HUDEP-2 (cell line): Measurements from ENCODE around the gene TGFBR3L.
"Not testable (repeated sequence)": the region's sequence is repeated elsewhere in the genome, so short reads cannot be mapped to it uniquely, and the experiment has no call there.

Source experiments
- DNase-seq, 76 experiments: peaks; one replicate each; lab custom pipeline; 2025; ENCODE audit not compliant: unreplicated experiment in 76 of 76; lab: John Stamatoyannopoulos, UW

Gene TGFBR3L

DNA sequence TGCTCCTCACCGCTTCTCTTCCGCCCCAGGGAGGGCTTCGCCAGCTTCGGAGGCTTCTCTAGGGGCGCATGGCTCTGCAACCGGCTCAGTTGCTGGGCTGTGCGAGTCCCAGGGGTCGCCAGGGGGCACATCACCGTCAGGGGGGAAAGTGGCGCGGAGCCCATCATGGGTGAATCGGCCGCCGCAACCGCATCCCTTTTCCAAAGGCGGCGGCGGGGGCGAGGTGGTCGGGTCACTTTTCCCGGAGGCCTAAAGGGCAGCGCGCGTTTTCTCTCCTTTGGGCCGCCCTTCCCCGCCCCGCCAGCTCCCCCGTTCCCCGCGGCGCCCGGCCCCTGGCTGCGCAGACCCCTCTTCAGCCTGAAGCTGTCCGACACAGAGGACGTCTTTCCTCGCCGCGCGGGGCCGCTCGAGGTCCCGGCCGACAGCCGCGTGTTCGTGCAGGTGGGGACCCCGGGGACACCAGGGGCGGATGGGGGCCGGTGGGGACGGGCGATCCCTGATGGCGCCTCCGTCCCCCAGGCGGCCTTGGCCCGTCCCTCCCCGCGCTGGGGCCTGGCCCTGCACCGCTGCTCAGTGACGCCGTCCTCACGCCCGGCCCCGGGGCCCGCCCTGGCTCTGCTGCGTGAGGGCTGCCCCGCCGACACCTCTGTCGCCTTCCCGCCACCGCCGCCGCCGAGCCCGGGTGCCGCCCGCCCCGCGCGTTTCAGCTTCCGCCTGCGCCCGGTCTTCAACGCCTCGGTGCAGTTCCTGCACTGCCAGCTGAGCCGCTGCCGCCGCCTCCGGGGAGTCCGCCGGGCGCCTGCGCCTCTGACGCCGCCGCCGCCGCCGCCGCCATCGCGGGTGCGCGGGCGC is 1.7 kb downstream of the TGFBR3L start:
- DNase-seq, result peak in 59 of 76 experiments; percentile 25 to 97 (median 60)

DNA sequence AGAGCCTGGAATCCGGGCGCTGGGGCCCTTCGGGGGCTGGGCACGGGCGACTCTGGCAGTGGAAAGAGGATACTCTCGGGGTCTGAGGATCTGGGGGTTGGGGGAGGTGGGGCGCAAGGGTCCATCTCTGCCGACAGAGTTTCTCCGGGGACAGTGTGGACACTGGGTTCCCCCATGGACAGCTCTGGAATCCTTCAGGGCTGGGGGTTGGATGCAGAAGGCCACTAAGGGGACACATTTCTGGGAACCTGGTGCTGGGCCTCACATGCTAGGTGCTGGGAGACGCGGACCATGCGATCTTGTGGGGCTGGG is 2.3 kb downstream of the TGFBR3L start:
- DNase-seq, result peak in 8 of 76 experiments; percentile 54 to 97 (median 63)

DNA sequence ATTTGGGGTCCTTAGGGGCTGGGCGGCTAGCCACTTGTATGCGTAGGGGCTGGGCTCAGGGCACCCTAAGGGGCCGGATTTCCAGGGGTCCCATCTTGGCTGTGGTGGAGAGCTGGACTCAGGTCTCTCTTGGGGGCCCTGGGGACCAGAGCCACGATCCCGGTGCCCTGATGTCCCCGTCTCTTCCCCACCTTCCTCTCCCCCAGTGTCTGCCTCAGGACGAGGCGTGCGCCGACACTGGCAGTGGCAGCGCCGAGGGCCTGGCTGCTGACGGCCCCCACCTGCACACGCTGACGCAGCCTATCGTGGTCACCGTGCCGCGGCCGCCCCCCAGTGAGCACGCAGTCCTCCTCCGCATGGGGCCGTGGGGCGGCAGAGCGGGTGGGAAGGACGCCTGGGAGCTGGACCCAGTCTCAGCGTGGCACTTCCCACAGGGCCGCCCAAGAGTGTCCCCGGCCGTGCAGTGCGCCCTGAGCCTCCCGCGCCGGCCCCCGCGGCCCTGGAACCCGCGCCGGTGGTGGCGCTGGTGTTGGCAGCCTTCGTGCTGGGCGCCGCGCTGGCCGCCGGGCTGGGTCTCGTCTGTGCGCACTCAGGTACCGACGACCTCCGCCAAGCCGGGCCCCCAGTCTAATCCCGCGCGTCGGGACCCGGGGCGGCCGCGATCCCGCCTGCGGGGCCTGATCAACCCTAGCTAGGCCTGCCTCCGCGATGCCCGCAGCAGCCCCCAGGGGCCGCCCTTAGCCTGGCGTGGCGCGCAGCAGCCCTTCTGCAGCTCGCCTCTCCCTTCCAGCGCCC is 2.8 kb downstream of the TGFBR3L start:
- peak in 69 of 76 experiments; percentile 34 to 93 (median 77) for DNase-seq

DNA sequence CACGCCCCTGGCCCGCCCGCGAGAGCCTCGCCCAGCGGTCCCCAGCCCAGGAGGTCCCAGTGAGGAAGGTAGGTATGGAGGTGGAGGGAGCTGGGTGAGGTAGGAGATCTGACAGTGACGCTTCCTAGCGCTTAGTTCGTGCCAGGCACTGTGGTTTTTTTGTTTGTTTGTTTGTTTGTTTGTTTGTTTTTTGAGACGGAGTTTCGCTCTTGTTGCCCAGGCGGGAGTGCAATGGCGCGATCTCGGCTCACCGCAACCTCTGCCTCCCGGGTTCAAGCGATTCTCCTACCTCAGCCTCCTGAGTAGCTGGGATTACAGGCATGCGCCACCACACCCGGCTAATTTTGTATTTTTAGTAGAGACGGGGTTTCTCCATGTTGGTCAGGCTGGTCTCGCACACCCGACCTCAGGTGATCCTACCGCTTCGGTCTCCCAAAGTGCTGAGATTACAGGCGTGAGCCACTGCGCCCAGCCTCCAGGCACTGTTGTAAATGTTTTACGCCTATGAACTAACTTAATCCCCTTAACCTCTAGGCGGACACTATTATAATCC is 3.5 kb downstream of the TGFBR3L start:
- DNase-seq, result not testable (repeated sequence)

DNA sequence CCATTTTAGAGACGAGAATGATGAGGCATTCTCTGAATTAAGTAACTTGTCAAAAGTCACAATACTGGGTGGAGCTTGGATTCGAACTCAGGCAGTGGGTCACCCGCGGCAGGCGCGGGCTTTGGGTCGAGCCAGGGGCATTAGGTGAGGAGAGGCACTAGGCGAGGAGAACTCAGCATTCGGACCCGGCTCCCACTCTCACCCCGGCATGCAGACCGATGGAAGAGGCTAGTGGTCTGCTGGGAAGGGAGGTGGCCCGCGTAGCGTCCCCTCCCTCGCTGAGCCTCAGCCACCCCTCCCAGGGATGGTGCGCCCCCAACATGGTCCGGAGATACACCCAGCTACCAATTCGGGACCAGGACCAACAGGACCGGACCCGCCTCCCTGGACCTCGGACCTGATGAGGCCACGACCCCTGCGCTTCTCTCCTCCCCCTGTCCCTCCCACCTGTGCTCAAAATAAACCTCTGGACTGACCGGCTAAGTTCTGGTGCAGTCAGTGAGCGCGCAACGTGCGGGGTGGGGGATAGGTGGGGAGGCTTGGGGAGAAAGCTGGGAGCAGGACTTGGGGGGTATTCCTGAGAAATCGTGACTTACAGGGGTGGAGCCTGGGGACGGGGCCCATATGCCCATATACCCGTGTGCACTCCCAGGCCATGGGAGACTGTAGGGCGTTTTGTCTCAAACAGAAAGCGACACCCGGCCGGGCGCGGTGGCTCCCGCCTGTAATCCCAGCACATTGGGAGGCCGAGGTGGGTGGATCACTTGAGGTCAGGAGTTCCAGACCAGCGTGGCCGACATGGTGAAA is 4.2 kb downstream of the TGFBR3L start:
- peak in 1 of 76 experiments; percentile 19 for DNase-seq

DNA sequence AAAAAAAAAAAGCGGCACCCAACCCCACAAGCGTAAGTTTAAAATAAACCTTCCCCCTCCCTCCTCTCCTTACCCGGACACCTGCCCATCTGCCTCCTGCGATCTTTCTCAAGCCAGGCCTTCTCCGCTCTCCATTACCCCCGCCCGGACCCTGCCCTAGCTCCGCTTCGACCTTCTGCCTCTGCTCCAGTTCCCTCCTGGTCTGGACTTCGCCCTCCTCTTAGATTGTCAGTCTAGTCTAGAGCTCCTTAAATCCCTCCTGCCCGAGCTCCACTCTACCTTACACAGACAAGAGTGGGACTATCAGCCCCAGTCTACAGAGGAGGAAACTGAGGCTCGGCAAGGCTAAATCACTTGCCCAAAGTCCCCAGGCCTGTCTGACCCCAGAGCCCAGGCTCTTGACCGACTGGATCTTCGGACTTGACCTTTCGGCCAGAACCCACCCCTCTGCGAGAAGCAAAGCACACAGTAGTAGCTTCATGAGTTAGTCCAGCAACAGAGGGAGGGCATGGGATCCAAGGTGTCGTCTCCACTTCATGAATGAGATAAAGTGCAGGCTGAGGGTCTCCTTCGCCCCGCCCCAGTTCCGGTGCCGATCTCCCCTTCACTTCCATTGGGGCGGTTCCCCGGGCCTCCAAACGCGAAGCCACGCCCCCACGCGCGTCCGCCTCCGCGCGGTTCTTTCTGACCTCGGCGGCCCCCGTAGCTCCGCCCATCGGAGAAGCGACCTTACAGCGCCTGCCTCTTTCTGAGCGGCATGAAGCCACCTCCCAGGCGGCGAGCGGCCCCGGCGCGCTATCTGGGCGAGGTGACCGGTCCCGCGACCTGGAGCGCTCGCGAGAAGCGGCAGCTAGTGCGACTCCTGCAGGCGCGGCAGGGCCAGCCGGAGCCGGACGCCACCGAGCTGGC is 5.2 kb downstream of the TGFBR3L start, which contains the start of gene SNAPC2:
TSS of gene SNAPC2 (plus strand) at position 729 of the 909 bp plus-strand sequence. CDS start at position 758, 29 bp downstream.
- peak; percentile 69 to 100 (median 98) for DNase-seq

DNA sequence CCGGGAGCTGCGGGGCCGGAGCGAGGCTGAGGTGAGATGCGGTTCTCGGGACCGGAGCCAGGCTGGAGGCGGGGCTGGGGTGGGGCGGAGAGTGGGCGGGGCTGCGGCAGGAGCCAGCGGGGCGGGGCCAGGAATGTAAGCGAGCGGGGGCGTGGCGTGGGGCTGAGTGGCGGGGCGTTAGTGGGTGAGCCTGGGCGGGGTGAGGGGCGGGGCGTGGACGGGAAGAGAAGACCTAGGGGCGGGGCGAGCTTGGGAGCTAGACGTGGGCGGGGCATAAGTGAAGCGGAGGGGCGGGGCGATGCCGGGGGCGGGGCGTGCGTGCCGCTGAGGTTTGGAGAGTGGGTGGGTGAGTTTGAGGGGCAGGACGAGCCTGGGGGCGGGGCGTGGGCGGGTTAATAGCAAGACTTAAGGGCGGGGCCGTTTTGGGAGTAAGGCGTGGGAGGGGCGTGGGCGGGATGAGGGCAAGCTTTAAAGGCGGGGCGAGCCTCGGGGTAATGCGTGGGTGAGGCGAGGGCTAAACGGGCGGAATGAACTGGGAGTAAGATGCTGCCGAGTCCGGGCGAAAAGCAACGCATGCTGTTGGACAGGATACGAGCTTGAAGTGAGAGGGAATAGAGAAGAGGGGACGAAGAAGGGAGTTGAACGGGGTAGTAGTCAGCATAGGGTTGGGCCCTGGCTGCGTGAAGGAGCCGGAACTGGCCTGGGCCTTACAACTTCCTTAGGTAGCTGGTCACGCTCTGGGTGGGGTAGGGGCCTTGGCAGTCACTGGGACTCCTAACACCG is 6.1 kb downstream of the TGFBR3L start:
- DNase-seq, result peak; percentile 66 to 100 (median 100)

DNA sequence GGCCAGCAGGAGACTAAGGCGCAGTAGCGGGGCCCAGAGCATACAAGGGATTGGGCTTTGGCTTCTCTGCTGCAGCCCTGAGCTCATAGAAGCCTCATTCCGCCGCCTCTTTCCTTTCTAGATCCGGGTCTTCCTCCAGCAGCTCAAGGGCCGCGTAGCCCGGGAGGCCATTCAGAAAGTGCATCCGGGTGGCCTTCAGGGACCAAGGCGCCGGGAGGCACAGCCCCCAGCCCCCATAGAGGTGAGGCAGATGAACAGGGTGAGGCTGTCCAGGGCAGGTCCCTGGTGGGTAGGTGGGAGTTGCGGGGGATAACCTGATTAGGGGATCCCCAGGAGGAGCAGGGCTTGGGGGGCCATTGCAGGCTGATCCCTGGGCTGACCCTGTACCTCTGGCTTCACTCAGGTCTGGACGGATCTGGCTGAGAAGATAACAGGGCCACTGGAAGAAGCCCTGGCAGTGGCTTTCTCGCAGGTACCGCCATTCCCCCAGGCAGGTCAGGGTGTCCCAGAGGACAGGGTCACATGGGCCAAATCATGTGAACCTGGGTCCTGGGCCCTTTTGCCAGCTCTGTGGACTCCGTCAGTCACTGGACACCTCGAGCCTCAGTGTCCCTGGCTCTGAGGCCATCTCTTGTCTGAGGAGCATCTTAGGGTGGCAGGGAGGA is 6.8 kb downstream of the TGFBR3L start:
- peak in 2 of 76 experiments; percentile 15 to 59 for DNase-seq

DNA sequence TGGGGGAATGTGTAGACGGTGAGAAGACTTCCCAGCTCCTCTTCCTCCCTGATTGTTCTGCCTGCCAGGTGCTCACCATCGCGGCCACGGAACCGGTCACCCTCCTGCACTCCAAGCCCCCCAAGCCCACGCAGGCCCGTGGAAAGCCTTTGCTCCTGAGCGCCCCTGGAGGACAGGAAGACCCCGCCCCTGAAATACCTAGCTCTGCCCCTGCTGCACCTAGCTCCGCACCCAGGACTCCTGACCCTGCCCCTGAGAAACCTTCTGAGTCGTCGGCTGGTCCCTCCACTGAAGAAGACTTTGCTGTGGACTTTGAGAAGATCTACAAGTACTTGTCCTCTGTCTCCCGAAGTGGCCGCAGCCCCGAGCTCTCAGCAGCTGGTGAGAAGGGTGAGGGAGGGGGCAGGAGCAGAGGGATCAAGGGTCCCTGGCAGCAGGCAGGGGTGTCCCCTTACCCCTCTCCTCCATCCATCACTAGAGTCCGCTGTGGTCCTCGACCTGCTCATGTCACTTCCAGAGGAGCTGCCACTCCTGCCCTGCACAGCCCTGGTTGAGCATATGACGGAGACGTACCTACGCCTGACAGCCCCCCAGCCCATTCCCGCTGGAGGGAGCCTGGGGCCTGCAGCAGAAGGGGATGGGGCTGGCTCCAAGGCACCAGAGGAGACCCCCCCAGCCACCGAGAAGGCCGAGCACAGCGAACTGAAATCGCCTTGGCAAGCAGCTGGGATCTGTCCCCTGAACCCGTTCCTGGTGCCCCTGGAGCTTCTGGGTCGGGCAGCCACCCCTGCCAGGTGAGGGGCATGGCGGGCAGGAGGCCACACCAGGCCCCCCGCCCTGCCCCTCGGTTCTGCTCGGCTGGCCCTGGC is 7.6 kb downstream of the TGFBR3L start:
- no peak for DNase-seq

DNA sequence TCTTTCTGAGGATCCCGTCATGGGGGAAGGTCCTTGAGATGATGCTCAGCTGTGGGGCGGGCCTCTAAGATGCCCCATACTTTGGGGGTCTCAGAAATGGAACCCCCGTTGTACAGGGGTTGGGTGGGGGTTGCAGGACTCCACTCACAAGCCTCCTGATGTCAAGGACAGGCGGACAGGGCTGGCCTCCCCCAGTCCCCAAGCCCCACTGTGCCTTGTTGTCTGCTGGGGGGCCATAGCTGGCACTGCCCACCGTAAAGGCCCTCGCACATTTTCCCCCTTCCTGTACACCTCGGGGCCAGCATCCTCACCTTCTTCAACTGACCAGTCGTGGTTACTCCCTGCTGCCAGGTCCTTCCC is 8.2 kb downstream of the TGFBR3L start:
- no peak for DNase-seq

DNA sequence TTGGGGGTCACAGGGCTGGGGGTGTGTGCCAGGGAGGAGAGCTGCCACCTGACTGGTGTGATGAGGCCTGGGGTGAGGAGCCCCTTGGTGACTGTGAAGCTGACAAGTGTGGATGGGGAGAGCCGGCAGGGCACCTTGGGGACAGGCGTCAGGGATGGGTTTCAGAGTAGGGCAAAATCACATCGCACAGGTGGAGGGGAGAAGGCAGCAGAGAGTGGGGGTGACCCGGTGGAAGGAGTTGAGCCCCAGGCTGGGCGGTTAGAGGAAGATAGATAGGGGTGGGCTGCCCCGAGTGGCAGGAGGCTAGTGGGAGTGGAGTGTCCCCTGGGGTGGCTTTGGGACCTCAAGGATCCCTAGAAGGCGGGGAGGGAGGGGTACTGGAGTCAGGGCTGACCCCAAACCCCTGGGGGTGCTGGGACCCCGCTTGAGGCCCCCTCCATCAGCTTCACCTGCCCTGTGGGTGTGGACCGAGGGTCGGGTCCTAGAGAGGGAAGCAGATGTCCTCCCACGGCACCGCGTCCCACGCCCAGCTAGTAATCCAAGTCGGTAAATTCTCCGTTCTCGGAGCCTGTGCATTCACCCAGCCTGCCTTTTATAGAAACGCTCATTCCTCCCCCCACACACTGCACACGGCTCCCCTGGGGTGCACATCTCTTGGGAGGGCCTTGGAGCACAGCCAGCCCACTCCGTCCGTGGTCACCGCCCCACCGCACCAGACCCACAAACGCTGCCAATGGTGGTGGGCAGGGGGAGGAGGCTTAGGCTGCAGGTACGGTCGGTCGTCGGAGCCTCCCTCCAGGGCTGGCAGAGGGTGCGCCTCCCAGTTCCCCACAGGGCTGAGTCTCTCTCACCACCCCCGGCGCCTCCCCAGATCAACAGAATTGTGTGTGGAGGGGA is 8.9 kb downstream of the TGFBR3L start:
- peak in 7 of 76 experiments; percentile 18 to 62 (median 35) for DNase-seq

DNA sequence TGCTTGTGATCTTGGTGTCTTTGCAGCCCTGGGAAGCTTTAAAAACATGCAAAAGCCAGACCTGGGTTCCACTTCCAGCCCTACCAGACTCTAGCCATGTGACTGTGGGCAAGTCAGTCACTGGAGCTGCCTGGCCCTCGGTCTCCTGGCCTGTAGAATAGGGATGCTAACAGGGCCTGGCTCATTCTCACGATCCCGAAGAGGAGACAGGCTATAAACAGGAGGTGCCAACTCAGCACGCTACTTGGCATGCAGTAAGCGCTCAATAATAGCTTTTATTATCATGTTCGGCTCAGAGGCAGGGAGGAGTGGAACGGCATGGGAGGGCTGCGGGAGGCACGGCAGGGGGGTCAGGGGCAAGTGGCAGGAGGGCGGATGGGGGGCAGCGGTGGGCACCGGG is 9.6 kb downstream of the TGFBR3L start:
- peak in 1 of 76 experiments; percentile 40 for DNase-seq

DNA sequence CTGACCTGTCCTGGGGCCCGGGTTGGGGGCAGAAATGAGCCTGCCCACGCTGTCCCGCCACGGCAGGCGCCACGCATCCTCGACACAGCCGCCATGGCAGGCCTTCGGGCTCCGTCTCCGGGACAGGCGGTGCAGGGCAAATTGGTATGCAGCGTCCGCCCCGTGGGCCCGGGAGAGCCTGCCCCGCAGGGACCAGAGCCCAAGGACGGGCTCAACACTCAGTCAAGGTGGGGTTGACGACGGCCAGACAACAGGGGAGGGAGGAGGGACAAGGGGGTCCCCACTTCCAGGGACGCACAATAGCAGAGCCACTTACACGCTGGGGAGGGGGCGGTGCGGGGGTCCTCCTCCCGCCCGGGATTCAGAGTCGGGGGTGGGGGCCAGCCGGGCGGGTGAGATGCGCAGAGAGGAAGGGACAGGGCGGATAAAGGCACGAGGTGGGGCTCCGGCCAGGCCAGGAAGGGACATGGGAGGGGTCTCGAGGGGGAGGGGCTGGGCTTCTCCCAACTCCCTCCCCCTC is 10.1 kb downstream of the TGFBR3L start:
- no peak for DNase-seq

DNA sequence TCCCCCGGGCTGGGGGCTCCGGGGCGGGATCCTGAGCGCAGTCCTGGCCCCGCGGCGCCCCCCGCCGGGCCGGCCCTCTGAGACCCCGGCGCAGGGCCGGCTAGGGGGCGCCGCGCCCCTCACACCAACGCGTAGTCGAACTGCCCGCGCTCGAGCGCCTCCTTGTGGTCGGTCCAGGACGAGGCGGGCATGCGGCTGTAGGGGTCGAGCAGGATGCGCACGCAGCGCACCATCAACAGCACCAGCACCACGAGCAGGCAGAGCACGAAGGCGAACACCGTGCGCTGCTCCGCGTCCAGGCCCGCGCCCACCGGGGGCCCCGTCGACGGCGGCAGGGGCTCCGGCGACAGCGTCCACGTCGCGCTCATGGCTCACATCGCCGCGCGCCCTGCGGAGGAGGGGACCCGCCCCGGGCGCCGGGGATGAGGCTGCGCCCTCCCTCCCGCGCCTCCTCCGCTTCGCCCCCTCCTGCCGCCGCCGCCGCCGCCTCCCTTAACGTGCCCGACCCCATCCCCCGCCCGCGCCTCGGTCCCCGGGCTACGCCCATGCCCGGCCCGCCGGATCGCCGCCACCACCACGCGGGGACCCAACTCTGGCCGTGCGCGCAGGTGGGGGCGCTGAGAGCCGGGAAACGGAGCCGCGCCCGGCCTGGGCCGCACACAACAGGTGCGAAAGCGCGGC is 10.7 kb downstream of the TGFBR3L start:
- peak in 74 of 76 experiments; percentile 24 to 91 (median 80) for DNase-seq

DNA sequence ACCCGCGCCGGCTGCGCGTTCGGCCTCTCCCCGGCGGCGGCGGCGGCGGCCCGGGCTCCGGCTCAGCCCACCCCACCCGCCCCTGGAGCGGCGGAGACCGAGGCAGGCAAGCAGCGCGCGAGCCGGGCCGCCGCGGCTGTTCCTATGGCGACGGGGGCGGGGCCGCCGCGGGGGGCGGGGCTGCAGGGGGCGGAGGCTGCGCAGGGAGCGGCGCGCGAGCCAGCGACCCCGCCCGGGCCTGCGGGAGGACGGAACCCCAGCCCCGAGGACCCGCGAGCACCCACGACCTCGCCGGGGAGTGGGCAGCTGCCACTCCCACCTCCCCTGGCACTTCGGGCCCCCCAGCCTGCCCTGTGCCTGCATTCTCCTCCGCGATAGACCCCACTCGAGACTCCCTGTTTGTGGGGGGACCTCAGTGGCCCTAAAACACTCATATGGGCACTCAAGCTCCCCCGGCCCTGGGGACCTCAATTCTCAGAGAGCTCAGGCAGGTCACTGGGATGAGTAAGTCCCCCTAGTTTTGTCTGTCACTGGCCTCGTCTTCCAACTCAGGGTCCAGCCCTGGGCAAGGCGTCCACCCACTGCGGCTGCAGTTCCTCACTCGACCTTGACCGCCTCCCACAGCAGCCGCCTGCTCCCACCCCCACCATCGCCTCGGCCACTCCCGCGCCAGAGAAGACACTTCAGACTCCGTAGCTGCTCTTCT is 11.5 kb downstream of the TGFBR3L start, which contains the start of gene CTXN1:
TSS of gene CTXN1 (minus strand) at position 115 of the 706 bp plus-strand sequence. CDS start 597 bp downstream, outside the sequence.
- peak in 65 of 76 experiments; percentile 24 to 90 (median 71) for DNase-seq
